GM21619 (cell line): ENCODE results near the gene GINS2.

Experiments used
- ATAC-seq: cut with Tn5 transposase; IDR thresholded peaks from one replicate; pipeline ENCODE4 v1.9.1; 2021; ENCODE audit not compliant: unreplicated experiment

GINS2 gene

GRCh38 chr16:85668676-85669424 lies 19.9 kb downstream of the GINS2 start:
- no peak for ATAC-seq

DNA sequence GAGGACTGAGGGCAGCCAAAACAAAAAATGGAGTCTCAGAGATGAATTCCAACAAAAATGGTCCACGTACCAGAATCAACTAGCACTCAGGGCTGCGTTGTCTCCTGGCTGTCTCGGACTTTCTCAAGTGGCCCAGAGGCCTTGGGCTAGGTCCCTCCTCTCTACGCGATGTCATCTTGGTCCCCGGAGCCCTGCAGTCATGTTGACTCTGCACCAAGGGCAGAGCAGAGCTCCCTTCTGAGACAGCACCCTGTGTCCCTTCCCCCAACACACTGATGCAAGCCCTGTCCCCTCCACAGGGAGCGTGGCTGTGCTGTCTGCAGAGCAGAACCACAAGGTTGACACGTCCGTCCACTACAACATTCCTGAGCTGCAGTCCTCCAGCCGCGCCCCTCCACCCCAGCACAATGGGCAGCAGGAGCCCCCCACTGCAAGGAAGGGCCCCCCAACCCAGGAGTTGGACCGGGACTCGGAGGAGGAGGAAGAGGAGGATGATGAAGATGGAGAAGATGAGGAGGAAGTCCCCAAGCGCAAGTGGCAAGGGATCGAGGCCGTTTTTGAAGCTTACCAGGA lies 20.8 kb downstream of the GINS2 start:
- no peak for ATAC-seq

- no peak for ATAC-seq
These were observed 21.5 kb downstream of the GINS2 start for GRCh38 chr16:85667261-85667660.

DNA sequence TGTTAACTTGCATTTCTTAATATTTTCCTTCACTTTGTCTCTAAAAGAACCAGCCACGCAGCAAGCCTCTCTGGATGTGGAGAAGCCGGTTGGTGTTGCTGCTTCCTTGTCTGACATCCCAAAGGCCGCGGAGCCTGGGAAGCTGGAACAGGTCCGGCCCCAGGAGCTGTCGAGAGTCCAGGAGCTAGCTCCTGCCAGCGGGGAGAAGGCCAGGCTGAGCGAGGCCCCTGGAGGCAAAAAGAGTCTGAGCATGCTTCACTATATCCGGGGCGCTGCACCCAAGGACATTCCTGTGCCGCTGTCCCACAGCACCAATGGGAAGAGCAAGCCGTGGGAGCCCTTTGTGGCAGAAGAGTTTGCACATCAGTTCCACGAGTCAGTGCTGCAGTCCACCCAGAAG lies 22.8 kb downstream of the GINS2 start:
- ATAC-seq, result no peak

- no peak for ATAC-seq
These were observed 23.4 kb downstream of the GINS2 start for GRCh38 chr16:85665373-85665740.

- no peak for ATAC-seq
These were observed 24.0 kb downstream of the GINS2 start for GRCh38 chr16:85664580-85665372.

DNA sequence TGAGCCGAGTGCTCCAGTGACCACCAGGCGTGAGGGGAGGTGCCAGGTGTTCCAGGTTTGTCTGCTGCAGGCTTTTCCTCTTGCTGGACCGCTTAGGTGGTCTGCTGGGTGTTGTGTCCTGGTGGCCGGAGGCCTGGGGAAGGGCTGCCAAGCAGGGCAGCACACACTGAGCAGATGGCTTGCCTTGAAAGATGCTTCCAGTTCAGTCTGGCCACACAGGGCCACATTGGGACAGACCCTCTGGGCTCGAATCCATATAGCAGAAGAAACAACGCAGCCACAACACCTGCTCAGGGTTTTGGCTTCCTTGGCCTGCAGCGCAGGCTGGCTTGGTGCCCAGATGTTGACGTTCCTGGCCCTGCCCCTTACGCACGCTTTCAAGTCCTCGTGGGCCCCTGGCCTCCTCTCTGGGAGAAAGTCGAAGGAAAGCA lies 24.8 kb downstream of the GINS2 start:
- ATAC-seq, result no peak

DNA sequence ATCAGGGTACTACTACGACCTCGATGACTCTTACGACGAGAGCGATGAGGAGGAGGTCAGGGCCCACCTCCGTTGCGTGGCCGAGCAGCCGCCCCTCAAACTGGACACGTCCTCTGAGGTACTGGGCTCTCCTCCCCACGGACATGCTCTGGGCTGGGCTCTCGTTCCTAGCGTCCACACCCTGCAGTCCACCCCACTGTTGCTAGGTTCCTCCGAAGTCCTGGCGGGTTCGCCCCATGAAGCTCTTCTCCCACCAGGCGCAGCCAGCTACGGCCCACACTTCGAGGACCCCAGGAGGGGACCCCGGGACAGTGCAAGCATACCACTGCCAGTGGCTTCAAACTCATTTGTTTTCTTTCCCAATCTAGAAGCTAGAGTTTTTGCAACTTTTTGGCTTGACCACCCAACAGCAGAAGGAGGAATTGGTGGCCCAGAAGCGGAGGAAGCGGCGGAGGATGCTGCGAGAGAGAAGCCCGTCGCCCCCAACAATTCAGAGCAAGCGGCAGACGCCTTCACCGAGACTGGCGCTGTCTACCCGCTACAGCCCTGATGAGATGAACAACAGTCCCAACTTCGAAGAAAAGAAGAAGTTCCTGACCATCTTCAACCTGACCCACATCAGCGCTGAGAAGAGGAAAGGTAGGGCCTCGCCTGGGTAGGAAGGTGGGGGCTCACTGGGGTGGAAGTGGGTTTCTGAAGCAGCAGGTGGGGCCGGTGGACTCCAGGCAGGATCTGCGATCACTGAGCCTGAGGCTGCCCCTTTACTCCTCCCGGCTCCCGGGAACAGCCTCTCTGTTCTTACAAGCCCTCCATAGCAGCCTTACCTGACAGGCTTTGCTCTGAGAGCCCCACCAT lies 25.6 kb downstream of the GINS2 start:
- no peak for ATAC-seq

DNA sequence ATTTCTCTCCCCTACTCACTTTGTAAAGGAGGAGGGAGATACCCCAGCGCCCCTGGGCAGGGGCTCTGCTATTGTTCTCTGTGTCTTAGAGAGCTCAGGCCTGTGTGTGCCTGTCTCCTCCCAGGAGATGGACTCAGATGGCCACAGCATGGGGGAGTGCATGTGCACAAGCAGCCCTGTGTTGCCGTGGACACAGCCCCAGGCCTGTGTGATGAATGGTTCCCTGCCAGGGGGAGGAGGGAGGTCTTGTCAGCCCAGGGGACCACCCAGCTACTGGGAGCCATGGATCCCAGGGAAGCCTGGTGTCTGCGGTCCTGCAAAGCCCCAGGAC lies 26.3 kb downstream of the GINS2 start:
- no peak for ATAC-seq

DNA sequence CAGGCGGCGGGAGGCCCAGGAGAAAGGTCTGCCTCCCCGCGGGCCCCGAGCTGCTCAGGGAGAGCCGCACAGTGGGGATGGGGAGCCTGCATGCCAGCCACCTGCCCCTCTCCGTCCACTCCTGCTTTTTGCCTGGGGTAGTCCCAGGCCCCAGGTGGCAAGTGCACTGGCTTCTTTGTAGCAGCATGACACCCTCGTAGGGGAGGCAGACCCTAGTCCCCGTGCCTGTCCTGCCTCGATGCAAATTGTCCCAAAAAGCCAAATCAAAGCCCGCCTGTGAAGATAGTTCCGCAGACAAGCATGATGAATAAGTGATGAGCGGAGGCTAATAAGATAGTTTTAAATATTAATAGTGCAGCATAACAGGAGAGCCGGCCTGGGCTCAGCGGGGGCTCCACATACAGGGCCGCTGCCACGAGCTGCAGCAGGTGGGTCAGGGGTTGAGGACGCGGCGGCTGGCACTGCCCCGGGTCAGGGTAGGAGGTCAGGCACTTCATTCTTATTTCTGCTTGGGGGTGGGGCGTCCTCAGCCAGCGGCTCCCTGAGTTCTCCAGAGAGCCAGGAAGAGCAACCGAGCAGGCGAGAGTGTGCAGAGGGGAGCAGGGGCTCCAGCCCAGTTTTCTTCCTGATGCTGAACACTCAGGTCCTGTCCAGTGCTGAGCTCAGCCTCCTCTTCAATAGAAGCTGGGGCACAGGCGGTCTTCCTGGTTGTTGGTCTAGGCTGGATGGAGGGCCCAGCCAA lies 26.8 kb downstream of the GINS2 start:
- no peak for ATAC-seq

DNA sequence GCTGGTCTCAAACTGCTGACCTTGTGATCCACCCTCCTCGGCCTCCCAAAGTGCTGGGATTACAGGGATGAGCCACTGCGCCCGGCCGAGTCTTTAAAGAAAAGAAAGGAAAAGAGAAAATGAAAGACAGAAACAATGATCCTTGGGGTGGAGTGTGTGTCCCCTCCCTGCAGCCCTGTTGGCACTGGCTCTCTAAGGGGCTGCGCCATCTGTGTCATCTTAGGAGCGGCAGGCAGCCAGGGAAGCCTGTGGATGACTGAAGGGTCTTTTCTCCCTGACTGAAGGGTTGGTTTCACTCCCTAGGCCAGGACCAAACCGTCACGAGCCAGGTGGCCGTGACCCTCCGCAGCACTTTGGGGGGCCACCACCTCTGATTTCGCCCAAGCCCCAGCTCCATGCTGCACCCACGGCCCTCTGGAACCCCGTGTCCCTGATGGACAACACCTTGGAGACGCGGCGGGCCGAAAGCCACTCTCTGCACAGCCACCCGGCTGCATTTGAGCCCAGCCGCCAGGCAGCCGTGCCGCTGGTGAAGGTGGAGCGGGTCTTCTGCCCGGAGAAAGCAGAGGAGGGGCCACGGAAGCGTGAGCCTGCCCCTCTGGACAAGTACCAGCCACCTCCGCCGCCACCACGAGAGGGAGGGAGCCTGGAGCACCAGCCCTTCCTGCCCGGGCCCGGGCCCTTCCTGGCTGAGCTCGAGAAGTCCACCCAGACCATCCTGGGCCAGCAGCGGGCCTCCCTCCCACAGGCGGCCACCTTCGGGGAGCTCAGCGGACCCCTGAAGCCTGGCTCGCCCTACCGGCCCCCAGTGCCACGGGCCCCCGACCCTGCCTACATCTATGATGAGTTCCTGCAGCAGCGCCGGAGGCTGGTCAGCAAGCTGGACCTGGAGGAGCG lies 27.7 kb downstream of the GINS2 start:
- ATAC-seq, result no peak

GRCh38 chr16:85659805-85660511 lies 28.8 kb downstream of the GINS2 start:
- no peak for ATAC-seq

GRCh38 chr16:85659336-85659735 lies 29.4 kb downstream of the GINS2 start:
- no peak for ATAC-seq

- no peak for ATAC-seq
These were observed 30.0 kb downstream of the GINS2 start for GRCh38 chr16:85658504-85659326.

- no peak for ATAC-seq
These were observed 30.8 kb downstream of the GINS2 start for GRCh38 chr16:85657996-85658395.

GRCh38 chr16:85657267-85657650 lies 31.5 kb downstream of the GINS2 start:
- ATAC-seq, result no peak

- ATAC-seq, result no peak
These were observed 32.1 kb downstream of the GINS2 start for GRCh38 chr16:85656351-85657266.
